ENCODE measurements around the gene TSPAN4.
A peak's percentile ranks its signal among the peaks of the same experiment; 100 is the strongest.

The TSPAN4 gene

DNA sequence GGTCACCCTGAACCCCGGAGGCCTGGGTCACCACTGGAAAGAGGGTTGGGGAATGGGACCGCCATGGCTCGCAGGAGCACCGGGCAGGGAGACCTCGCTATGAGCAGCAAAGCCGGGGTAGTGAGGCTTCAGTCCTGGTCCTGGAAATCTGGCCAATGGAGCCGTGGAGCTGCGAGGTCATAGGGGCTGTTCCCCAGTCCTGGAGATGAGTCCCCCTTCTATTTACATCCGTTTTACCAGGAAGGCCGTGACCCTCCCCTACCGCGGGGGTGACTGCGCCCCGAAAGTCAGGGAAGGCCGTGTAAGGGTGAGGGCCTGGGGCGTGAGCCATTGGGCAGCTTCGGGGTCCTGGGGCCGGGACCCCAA is 38.1 kb upstream of the TSPAN4 start:
- no peak for DNase-seq (ENCODE audit: low read depth)

DNA sequence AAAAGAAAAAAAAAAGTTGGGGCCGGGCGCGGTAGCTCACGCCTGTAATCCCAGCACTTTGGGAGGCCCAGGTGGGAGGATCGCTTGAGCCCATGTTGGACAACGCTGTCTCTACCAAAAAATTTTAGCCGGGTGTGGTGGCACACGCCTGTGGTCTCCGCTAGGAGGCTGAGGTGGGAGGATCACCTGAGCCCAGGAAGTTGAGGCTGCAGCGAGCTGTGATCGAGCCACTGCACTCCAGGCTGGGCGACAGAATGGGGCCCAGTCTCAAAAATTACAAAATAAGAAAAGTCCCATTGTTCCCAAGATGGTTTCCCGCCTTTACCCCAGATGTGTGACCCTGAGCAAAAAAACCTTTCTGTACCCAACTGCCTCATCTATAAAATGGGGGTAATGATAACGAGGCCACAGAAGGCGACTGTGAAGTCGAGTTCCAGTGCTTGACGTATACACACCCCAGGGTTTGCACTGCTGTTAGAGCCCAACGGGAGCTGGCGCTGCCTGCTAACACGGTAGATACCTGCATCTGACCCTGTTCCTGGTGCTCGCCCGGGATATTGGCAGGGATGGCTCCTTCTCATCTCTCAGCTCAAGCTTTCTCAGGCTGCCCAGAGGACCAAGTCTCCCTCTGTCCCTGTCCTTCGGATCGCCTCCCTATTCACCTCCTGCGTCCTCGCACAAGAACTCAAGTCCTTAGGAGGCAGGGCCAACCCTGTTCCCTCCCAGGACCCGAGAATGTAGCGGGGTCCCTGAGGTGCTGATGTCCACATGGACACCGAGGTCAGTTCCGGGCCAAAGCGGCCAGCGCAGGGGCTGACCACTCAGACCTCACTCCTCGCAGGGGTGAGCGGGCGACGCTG is 34.0 kb upstream of the TSPAN4 start:
- no peak for DNase-seq (ENCODE audit: low read depth)

GRCh38 chr11:809287-810039 is 33.2 kb upstream of the TSPAN4 start, which contains the start of gene RPLP2:
Gene RPLP2 (plus strand): TSS chr11:809967. CDS start chr11:810235, 268 bp downstream.
- DNase-seq (ENCODE audit: low read depth) = peak; percentile 89

GRCh38 chr11:810040-810567 is 32.5 kb upstream of the TSPAN4 start:
- no peak for DNase-seq (ENCODE audit: low read depth)

- no peak for DNase-seq (ENCODE audit: low read depth)
Measured at GRCh38 chr11:811446-812245, 31.0 kb upstream of the TSPAN4 start.

GRCh38 chr11:812390-812789 is 30.3 kb upstream of the TSPAN4 start:
- no peak for DNase-seq (ENCODE audit: low read depth)

DNA sequence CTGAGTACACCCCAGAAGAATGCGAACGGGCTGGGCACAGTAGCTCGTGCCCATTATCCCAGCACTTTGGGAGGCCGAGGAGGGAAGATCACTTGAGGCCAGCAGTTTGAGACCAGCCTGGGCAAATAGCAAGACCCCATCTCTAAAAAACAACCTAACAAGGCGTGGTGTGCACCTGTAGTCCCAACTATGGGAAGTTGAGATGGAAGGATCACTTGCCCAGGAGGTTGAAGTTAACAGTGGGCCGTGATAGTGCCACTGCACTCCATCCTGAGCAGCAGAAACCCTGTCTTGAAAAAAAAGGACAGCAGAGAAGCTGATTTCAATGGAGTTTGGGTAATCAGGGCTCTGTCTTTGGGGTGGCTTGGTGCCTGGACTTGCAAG is 29.6 kb upstream of the TSPAN4 start:
- DNase-seq (ENCODE audit: low read depth) = no peak

DNA sequence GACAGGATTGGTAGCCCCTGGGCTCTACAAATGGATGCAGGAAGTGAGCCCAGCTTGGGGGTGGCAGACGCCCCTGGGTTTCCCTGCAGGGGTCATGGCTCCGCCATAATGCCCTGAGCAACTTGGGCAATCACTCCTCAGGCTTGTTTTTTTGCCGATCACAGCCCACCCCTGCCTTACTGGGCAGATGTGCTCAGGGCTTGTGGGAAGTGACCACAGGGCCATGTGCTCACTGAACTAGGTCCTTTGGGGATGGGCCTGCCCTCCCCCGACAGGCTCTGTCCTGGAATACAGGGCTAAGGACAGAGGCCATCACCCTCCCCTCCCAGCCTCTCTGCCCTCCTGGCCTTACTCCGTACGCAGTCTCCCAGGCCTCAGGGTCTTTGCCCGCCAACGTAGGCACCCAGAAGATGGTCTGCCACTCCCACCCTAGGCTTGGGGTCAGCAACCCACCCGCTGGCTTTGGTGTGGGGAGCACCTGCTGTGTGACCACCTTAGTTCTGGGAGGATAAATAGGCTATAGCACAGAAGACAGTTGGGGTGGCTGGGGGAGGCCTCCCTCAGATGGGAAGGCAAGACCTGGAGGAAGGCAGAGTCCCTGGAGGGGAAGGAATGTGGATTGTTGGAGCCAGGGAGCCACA is 29.1 kb upstream of the TSPAN4 start:
- DNase-seq (ENCODE audit: low read depth) = no peak

- no peak for DNase-seq (ENCODE audit: low read depth)
Measured at GRCh38 chr11:815675-816432, 26.8 kb upstream of the TSPAN4 start.

DNA sequence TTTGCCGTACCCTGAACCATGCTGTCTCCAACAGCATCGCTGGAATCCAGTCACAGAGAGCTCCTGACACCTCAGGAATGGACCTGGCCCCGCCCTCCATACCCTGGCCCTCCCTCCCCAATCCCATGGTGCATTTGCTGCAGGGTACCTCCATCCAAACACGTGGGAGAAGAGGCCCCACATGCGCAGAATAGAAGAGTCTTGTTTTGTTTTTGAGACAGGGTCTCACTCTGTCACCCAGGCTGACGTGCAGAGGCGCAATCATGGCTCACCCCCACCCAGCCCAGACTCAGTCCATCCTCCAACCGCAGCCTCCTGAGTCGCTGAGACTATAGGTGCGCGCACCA is 26.2 kb upstream of the TSPAN4 start:
- no peak for DNase-seq (ENCODE audit: low read depth)

DNA sequence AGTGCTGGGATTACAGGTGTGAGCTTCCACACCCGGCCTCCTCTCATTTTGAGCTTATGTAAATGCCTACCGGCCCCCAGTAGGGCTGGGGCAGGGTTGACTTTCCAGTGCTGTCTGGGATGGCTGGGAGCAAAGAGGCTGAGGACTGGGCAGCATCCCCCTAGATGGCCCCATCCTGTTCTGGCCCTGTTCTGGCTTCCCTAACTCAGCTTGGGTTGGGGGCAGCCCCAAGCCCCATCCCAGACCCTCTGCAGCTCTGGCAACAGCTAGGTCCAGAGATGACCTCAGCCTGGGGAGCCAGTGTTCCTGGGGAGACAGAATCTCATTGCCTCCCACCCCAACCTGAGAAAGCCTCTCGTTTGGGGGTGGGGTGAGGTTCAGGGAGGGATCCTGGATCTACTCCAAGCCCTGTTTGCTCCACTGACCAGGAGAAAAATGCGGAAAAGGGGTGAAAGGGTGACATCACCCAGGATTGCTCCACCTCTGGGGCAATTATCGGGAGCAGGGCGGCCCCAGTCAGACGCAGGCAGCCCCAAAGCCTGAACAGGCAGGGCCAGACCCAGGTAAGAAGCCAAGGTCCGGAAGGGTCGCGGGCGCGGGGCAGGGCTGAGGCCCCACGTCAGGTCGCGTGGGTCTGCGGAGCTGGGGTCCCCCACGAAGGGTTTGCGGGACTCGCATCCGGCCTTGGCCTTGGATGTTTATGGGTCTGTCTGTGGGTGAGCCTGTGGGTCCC is 24.1 kb upstream of the TSPAN4 start, which contains the start of gene PNPLA2:
PNPLA2 (plus strand) TSS at position 519 of the 733 bp plus-strand sequence. CDS start 805 bp downstream, outside the sequence.
- no peak for DNase-seq (ENCODE audit: low read depth)

GRCh38 chr11:819129-819931 is 23.3 kb upstream of the TSPAN4 start:
- DNase-seq (ENCODE audit: low read depth) = no peak

GRCh38 chr11:819943-820649 is 22.6 kb upstream of the TSPAN4 start:
- no peak for DNase-seq (ENCODE audit: low read depth)

DNA sequence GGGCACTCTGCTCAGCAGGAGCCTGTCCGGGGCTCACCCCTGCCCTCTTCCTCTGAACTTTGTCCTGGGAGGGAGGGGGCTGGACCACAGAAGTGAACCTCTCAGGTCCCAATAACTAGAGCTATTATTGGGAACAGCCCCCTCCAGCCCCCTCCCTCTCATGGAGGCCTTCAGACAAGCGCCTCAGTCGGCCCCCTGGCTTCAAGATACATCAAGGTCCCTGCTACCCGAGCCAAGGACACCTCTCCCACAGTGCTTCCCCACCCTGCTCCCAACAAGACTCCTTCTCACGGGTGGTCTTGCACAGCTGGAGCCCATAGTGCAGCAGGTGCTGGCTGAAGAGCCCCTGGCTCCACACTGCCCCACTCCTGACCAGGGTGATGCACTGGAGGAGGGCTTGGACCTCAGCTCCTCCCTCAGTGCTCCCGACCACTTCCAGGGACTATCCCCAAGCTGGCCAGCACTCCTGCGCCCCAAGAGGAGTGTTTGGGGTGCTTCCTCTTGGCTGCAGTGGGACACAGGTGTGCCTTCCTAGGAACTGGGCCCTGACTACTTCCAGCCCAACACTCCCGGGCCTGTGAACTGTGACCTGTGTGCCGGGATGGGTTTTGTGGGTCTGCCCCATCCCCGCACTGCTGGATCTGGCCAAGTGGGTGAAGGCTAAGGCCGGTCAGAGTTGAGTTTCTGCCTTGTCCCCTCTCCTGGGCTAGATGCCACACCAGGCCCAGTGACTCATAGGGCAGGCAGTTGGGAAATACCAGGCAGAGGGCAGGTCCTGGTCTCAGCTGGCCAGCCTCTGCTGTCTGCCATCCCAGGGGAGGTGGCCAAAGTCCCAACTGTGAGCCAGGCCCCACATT is 21.8 kb upstream of the TSPAN4 start:
- DNase-seq (ENCODE audit: low read depth) = no peak

- no peak for DNase-seq (ENCODE audit: low read depth)
Measured at GRCh38 chr11:821512-822371, 20.9 kb upstream of the TSPAN4 start.

GRCh38 chr11:823441-824291 is 19.0 kb upstream of the TSPAN4 start:
- no peak for DNase-seq (ENCODE audit: low read depth)
